Astrocyte (in vitro differentiated cells and primary cell): ENCODE results near the gene SREBF2.

ENCODE experiments used
- EZH2 ChIP-seq: IDR thresholded peaks from 2 replicates; pipeline ENCODE4 v1.6.1; 2012; ENCODE audit warnings: mild to moderate bottlenecking, low read length, inconsistent platforms; ENCODE audit not compliant: insufficient read depth
- TF ChIP-seq, protein P1 (sequence below): IDR thresholded peaks from 2 replicates; pipeline ENCODE4 v1.5.1; 2011; ENCODE audit warnings: low read depth, mild to moderate bottlenecking, inconsistent platforms, low read length, moderate library complexity; ENCODE audit not compliant: insufficient read depth

DNA sequence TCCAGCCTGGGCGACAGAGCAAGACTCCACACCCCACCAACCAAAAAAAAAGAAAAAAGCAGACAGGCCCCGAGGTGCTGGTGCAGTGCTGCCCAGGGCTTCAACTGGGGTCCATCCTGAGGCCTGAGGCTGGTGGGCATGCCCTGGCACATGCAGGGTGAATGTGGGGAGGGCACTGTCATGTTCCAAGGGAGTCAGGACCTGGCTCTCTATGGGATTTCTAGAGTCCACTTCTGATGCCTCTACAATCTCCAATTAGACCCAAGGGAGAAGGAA is 103.9 kb downstream of the SREBF2 start:
- TF ChIP-seq, protein P1, sequence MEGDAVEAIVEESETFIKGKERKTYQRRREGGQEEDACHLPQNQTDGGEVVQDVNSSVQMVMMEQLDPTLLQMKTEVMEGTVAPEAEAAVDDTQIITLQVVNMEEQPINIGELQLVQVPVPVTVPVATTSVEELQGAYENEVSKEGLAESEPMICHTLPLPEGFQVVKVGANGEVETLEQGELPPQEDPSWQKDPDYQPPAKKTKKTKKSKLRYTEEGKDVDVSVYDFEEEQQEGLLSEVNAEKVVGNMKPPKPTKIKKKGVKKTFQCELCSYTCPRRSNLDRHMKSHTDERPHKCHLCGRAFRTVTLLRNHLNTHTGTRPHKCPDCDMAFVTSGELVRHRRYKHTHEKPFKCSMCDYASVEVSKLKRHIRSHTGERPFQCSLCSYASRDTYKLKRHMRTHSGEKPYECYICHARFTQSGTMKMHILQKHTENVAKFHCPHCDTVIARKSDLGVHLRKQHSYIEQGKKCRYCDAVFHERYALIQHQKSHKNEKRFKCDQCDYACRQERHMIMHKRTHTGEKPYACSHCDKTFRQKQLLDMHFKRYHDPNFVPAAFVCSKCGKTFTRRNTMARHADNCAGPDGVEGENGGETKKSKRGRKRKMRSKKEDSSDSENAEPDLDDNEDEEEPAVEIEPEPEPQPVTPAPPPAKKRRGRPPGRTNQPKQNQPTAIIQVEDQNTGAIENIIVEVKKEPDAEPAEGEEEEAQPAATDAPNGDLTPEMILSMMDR: no peak
- no peak for TF ChIP-seq EZH2
